Bronchial epithelial cell (primary cell): ENCODE results near the gene ABCC9. TPM values are rescaled to one million over a fixed set of nuclear protein-coding genes. Genes with fewer than 3 reads are reported as not detected.

ENCODE experiments used
- DNase-seq: peaks from one replicate; pipeline ENCODE4 v3.0.0-alpha.2; 2010; ENCODE audit warnings: low read depth
- FAIRE-seq: peaks from 2 replicates; lab custom pipeline; 2011; peaks lifted over from hg19 to GRCh38; lab: Jason Lieb, UNC
- H3K27me3 ChIP-seq: 2 replicates; pipeline ENCODE4 v1.5.1; 2011; ENCODE audit warnings: low read length; ENCODE audit not compliant: control insufficient read depth, insufficient read depth
- H3K36me3 ChIP-seq: 2 replicates; pipeline ENCODE4 v1.5.1; 2011; ENCODE audit warnings: low read length; ENCODE audit not compliant: control insufficient read depth, insufficient read depth
- H3K4me3 ChIP-seq: 2 replicates; pipeline ENCODE4 v1.5.1; 2011; ENCODE audit warnings: mild to moderate bottlenecking, low read depth, low read length, control low read depth
- total RNA-seq: library from RNA; depleted of rRNA; stranded (reverse); fragments of >200 nt; gene quantifications from 2 replicates; pipeline ENCODE4 v1.2.1, GENCODE V29; 2014
- TF ChIP-seq, protein P1 (sequence below): IDR thresholded peaks from 2 replicates; pipeline ENCODE4 v1.5.1; 2011; ENCODE audit warnings: mild to moderate bottlenecking, moderate library complexity, low read length, control low read depth, inconsistent platforms; ENCODE audit not compliant: insufficient read depth, severe bottlenecking

The ABCC9 gene
- total RNA-seq, 1 donor from 2014 or later = 0.79 TPM

GRCh38 chr12:21877293-21877982 lies 63.8 kb downstream of the ABCC9 start:
- DNase-seq (no peak), FAIRE-seq (no peak)
- H3K4me3 ChIP-seq = no peak overlapping the region
- H3K27me3 ChIP-seq = no peaks in the 10 kb centered on the region
- TF ChIP-seq, protein P1, sequence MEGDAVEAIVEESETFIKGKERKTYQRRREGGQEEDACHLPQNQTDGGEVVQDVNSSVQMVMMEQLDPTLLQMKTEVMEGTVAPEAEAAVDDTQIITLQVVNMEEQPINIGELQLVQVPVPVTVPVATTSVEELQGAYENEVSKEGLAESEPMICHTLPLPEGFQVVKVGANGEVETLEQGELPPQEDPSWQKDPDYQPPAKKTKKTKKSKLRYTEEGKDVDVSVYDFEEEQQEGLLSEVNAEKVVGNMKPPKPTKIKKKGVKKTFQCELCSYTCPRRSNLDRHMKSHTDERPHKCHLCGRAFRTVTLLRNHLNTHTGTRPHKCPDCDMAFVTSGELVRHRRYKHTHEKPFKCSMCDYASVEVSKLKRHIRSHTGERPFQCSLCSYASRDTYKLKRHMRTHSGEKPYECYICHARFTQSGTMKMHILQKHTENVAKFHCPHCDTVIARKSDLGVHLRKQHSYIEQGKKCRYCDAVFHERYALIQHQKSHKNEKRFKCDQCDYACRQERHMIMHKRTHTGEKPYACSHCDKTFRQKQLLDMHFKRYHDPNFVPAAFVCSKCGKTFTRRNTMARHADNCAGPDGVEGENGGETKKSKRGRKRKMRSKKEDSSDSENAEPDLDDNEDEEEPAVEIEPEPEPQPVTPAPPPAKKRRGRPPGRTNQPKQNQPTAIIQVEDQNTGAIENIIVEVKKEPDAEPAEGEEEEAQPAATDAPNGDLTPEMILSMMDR = no peak
- no peaks in the 10 kb centered on the region for H3K36me3 ChIP-seq

GRCh38 chr12:21865846-21866245 lies 75.4 kb downstream of the ABCC9 start:
- Histone ChIP-seq H3K4me3 (no peak overlapping the region), H3K27me3 (no peaks in the 10 kb centered on the region)

GRCh38 chr12:21860534-21860933 lies 80.7 kb downstream of the ABCC9 start:
- no peak overlapping the region for H3K4me3 ChIP-seq
- TF ChIP-seq, protein P1 = no peak
- no peaks in the 10 kb centered on the region for H3K36me3 ChIP-seq
- DNase-seq (no peak), FAIRE-seq (no peak)
- no peaks in the 10 kb centered on the region for H3K27me3 ChIP-seq

More at GRCh38 chr12:21865846-21866245, 75.4 kb downstream of the ABCC9 start:
- FAIRE-seq (no peak), DNase-seq (no peak)
- no peaks in the 10 kb centered on the region for H3K36me3 ChIP-seq
- TF ChIP-seq, protein P1 = no peak

DNA sequence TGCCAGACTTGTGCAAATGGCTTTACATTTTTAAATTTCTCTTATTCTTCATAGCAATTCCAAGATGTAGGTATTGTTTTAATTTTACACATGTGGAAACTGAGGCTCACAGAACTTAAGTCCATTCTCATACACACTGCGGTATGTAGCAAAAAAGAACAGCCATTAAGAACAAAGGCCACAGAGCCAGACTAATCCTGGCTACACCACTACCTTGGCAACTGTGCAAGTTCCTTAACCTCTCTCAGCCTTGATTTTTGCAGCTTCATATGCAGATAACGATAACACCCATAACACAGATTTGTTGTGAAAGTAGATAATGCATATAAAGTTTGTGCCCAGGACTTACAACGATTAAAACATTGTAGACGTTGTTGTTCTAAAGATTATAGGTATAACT lies 81.1 kb downstream of the ABCC9 start:
- Histone ChIP-seq H3K27me3 (no peaks in the 10 kb centered on the region), H3K4me3 (no peak overlapping the region), H3K36me3 (no peaks in the 10 kb centered on the region)
- TF ChIP-seq, protein P1 = no peak
- DNase-seq = no peak
- FAIRE-seq = no peak

DNA sequence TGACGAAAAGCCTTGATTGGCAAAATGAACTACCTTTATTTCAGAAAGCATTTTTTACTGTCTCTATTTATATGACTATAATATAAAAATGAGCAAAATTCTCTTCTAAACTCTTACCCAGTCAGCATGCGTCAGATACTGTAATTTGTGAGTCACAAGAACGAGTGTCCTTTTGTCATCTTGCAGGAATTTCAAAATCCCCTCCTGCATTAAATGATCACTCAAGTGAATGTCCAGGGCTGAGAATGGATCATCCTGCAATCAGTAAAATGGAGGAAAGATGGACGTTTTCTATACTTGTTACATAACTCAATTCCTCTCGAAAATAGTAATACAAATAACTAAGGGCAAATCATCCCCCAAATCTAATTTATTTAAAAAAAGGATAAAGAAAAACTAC lies 89.0 kb downstream of the ABCC9 start:
- no peaks in the 10 kb centered on the region for H3K27me3 ChIP-seq
- no peaks in the 10 kb centered on the region for H3K36me3 ChIP-seq
- TF ChIP-seq, protein P1 = no peak
- DNase-seq (peak; percentile 84), FAIRE-seq (no peak)
- H3K4me3 ChIP-seq = no peak overlapping the region

- Histone ChIP-seq H3K27me3 (no peaks in the 10 kb centered on the region), H3K4me3 (no peak overlapping the region), H3K36me3 (no peaks in the 10 kb centered on the region)
- FAIRE-seq = no peak
- DNase-seq = no peak
- TF ChIP-seq, protein P1 = no peak
These were observed 90.1 kb downstream of the ABCC9 start for GRCh38 chr12:21851151-21851550.
